GM21423 (cell line): Measurements from ENCODE around the gene OR6C76.

Source experiments
- ATAC-seq: cut with Tn5 transposase; IDR thresholded peaks from one replicate; pipeline ENCODE4 v1.9.1; 2021; ENCODE audit warnings: mild to moderate bottlenecking, moderate library complexity; ENCODE audit not compliant: unreplicated experiment

Gene OR6C76

DNA sequence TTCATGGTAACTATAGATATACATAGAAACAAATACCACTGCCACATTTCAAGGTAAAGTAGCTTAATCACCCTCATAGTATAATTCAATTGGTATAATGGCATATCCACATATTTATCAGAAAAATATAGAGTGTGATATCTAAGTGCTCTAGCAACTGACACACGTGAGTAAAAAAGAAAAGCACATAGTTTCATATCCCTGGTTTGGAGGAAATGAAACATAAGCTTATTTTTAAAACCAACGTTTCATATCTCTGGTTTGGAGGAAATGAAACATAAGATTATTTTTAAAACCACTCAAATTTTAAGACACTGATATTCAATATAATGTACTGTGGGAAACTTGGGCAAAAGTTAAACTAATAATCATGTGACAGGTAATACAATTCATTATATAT, 41.8 kb downstream of the OR6C76 start:
- peak; percentile 69 for ATAC-seq

DNA sequence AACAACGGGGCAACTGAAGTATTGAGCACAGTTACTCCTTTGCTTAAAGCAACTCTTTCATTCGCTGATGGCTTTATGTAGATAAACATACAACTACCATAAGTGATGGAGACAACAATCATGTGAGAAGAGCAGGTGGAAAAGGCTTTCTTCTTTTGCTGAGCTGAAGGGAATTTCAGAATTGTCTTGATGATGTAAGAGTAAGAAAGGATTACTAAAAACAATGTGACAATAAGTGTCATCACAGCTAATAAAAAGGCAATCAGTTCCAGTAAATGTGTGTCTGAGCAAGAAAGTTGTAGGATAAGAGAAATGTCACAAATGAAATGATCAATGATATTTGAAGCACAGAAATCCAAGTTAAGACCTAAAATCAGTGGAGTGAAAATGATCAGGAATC, 43.2 kb downstream of the OR6C76 start:
- no peak for ATAC-seq

DNA sequence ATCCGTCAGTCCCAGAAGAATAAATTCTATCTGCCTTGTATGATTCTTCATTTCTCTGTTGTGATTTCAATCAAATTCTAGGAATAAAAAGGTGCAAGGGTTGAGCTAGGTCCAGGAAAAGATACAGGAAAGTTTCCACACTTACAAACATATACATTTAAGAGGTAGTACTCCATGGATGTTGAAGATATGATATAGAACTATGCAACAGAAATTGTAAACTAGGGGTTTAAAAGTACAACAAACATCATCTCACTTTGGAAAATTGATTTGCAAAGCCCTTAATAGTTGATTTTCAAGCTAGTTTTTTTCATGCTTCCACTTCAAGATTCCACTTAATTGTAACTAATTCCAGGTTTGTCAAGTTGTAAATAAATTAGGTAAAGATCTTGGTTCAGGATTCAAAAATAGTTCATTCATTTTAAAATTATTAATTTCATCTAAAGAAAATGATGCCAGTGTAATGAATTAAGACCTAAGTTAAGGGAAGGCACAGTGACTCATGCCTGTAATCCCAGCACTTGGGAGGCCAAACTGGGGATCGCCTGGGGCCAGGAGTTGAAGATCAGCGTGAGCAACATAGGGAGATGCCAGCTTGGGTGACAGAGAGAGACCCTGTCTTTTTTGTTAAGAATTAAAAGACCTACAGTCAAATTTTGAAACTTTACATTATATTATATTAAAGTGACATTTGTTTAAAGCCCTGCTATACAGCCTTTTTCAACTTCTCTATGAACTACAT, 44.2 kb downstream of the OR6C76 start, which contains the start of gene OR6C70:
Gene OR6C70 (minus strand): TSS at position 51 of the 742 bp plus-strand sequence. CDS start 0 bp downstream, at position 51.
- no peak for ATAC-seq

DNA sequence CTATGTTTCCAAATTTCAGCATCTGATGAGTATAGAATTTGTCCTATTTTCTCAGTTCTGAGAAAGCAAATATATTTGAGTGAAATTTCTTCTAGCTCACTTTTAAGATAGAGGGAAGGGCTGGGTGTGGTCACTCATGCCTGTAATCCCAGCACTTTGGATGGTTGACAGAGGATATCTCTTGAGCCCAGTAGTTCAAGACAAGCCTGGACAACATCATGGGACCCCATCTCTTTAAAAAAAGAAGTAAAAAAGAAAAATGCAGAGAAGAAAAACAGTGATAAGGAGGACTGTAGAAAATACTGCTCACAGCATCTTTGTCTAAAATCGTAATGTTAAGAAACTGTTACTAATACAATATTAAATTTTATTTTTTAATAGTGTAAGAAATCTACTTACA, 46.2 kb downstream of the OR6C76 start:
- ATAC-seq: no peak
